Measurements from ENCODE around the gene EIF5. TPM values are rescaled to one million over a fixed set of nuclear protein-coding genes. Genes with fewer than 3 reads are reported as not detected.
A peak's percentile ranks its signal among the peaks of the same experiment; 100 is the strongest.
"Not testable (repeated sequence)": the region's sequence is repeated elsewhere in the genome, so short reads cannot be mapped to it uniquely, and the experiment has no call there.

Gene EIF5
- total and polyA plus RNA-seq, 2 of the 4 experiments (the other 2 are of a cell fraction) = 181 to 241 TPM

- H3K27me3 ChIP-seq (ENCODE audit: control insufficient read depth, insufficient read depth, low read length); BruUV-seq (replicated peaks); H2BK20ac ChIP-seq (ENCODE audit: low read depth, low read length); H4K20me1 ChIP-seq (ENCODE audit: insufficient read depth, low read length); H3K18ac ChIP-seq (ENCODE audit: low read depth, low read length); H2BK15ac ChIP-seq (ENCODE audit: low read depth, low read length); H3K23ac ChIP-seq (ENCODE audit: low read depth, low read length); H2AK9ac ChIP-seq (replicated peaks; ENCODE audit: low read depth, low read length, poor library complexity); POLR2A ChIA-PET (ENCODE audit: unreplicated experiment); H3K27ac ChIP-seq (ENCODE audit: insufficient read depth, low read length); ATAC-seq (ENCODE audit: low read depth); H3K56ac ChIP-seq (ENCODE audit: extremely low read depth, insufficient read depth, low read length); dilution Hi-C loops (cut with HindIII; ENCODE audit: low sequenced_read_pairs, unreplicated experiment); H3K4me1 ChIP-seq (ENCODE audit: control insufficient read depth, insufficient read depth, low read length); H2AFZ ChIP-seq (replicated peaks; ENCODE audit: low read length, poor library complexity); DNase-seq; H3K9me3 ChIP-seq (ENCODE audit: control insufficient read depth, insufficient read depth, low read length); H3K4me3 ChIP-seq (ENCODE audit: insufficient read depth, low read depth, low read length); intact Hi-C loops (cut with micrococcal nuclease); in situ Hi-C loops (cut with MboI; ENCODE audit: low sequenced_read_pairs); H3K79me1 ChIP-seq (ENCODE audit: low read depth in 1 of 2, low read length in 2 of 2); H3K36me3 ChIP-seq (ENCODE audit: control insufficient read depth, insufficient read depth, low read length); H4K8ac ChIP-seq (ENCODE audit: low read depth in 2 of 2, low read length in 2 of 2); H3K9ac ChIP-seq (ENCODE audit: low read depth, low read length); H3K4me2 ChIP-seq (ENCODE audit: low read depth, low read length); H3K14ac ChIP-seq (replicated peaks; ENCODE audit: low read depth, low read length): not testable (repeated sequence)
- H3K4ac ChIP-seq (ENCODE audit: low read depth, low read length) = peak overlapping the region; percentile 4; the same call in 1 of the 2 replicates
- 0 out of 2 replicates have a peak overlapping the region, but pooled peaks have one; percentile 10 for H4K5ac ChIP-seq (ENCODE audit: low read depth, low read length)
- peaks cover 15% of the 10 kb centered on the region for H3K9me1 ChIP-seq (ENCODE audit: insufficient read depth, low read length)
- peak overlapping the region; percentile 14 for H2BK5ac ChIP-seq (ENCODE audit: low read depth, low read length, poor library complexity, severe bottlenecking)
- no CpG with 5 or more reads among the region's 10 CpGs for WGBS, 2 experiments (ENCODE audit: extremely low coverage in 2 of 2, insufficient read length in 1 of 2)
- H2AK5ac ChIP-seq (ENCODE audit: low read depth, low read length) = peak overlapping the region; percentile 35; the same call in 1 of the 2 replicates
- H4K91ac ChIP-seq (ENCODE audit: insufficient read depth, low read depth, low read length) = peak overlapping the region; percentile 55
- peak overlapping the region; percentile 24; the same call in 1 of the 2 replicates for H2BK120ac ChIP-seq (ENCODE audit: low read depth, low read length)
- CTCF ChIA-PET = interaction anchor here (0.6 to 1.0 kb wide), 2 partner anchors 12 to 325 kb away, joined by 3 read pairs; no protein-coding TSS in a partner anchor
These were observed 23.5 kb downstream of the EIF5 start for GRCh38 chr14:103357552-103357951.
